ENCODE measurements around the gene IMPACT.

The IMPACT gene

GRCh38 chr18:24420551-24420950 is 5.9 kb upstream of the IMPACT start:
- Histone ChIP-seq H3K27me3 (replicated peaks; ENCODE audit: control insufficient read depth, insufficient read depth, low read length, poor library complexity, severe bottlenecking) (no peaks in the 10 kb centered on the region), H3K36me3 (ENCODE audit: control insufficient read depth, insufficient read depth, low read length) (no peaks in the 10 kb centered on the region), H3K4me1 (ENCODE audit: control insufficient read depth, insufficient read depth, low read length, poor library complexity, severe bottlenecking) (no peaks in the 10 kb centered on the region), H3K4me3 (ENCODE audit: insufficient read depth, low read depth, low read length, poor library complexity, severe bottlenecking) (no peak overlapping the region), H3K27ac (ENCODE audit: insufficient read depth, low read length, poor library complexity, severe bottlenecking) (no peak overlapping the region), H3K9me3 (ENCODE audit: control insufficient read depth, low read length) (no peaks in the 10 kb centered on the region)
- DNase-seq, result no peak

GRCh38 chr18:24421831-24422230 is 4.6 kb upstream of the IMPACT start:
- H3K27ac ChIP-seq (ENCODE audit: insufficient read depth, low read length, poor library complexity, severe bottlenecking), result no peak overlapping the region

GRCh38 chr18:24426073-24426397 is 435 bp upstream of the IMPACT start:
- H3K4me3 ChIP-seq (ENCODE audit: insufficient read depth, low read depth, low read length, poor library complexity, severe bottlenecking), result peak overlapping the region; percentile 80
- DNase-seq, result no peak
- no peaks in the 10 kb centered on the region for H3K9me3 ChIP-seq (ENCODE audit: control insufficient read depth, low read length)
- H3K36me3 ChIP-seq (ENCODE audit: control insufficient read depth, insufficient read depth, low read length), result no peaks in the 10 kb centered on the region
- H3K27ac ChIP-seq (ENCODE audit: insufficient read depth, low read length, poor library complexity, severe bottlenecking), result no peak overlapping the region
- no peaks in the 10 kb centered on the region for H3K27me3 ChIP-seq (replicated peaks; ENCODE audit: control insufficient read depth, insufficient read depth, low read length, poor library complexity, severe bottlenecking)
- no peaks in the 10 kb centered on the region for H3K4me1 ChIP-seq (ENCODE audit: control insufficient read depth, insufficient read depth, low read length, poor library complexity, severe bottlenecking)

More at GRCh38 chr18:24421831-24422230, 4.6 kb upstream of the IMPACT start:
- no peak overlapping the region for H3K4me3 ChIP-seq (ENCODE audit: insufficient read depth, low read depth, low read length, poor library complexity, severe bottlenecking)
- H3K9me3 ChIP-seq (ENCODE audit: control insufficient read depth, low read length), result no peaks in the 10 kb centered on the region
- H3K27me3 ChIP-seq (replicated peaks; ENCODE audit: control insufficient read depth, insufficient read depth, low read length, poor library complexity, severe bottlenecking), result no peaks in the 10 kb centered on the region
- H3K4me1 ChIP-seq (ENCODE audit: control insufficient read depth, insufficient read depth, low read length, poor library complexity, severe bottlenecking), result no peaks in the 10 kb centered on the region
- no peaks in the 10 kb centered on the region for H3K36me3 ChIP-seq (ENCODE audit: control insufficient read depth, insufficient read depth, low read length)
- no peak for DNase-seq

GRCh38 chr18:24427484-24427883 is 1.0 kb downstream of the IMPACT start:
- Histone ChIP-seq H3K4me1 (ENCODE audit: control insufficient read depth, insufficient read depth, low read length, poor library complexity, severe bottlenecking) (no peaks in the 10 kb centered on the region), H3K9me3 (ENCODE audit: control insufficient read depth, low read length) (no peaks in the 10 kb centered on the region), H3K27ac (ENCODE audit: insufficient read depth, low read length, poor library complexity, severe bottlenecking) (no peak overlapping the region), H3K27me3 (replicated peaks; ENCODE audit: control insufficient read depth, insufficient read depth, low read length, poor library complexity, severe bottlenecking) (no peaks in the 10 kb centered on the region), H3K36me3 (ENCODE audit: control insufficient read depth, insufficient read depth, low read length) (no peaks in the 10 kb centered on the region), H3K4me3 (ENCODE audit: insufficient read depth, low read depth, low read length, poor library complexity, severe bottlenecking) (no peak overlapping the region)
- no peak for DNase-seq

- Histone ChIP-seq H3K27ac (ENCODE audit: insufficient read depth, low read length, poor library complexity, severe bottlenecking) (no peak overlapping the region), H3K36me3 (ENCODE audit: control insufficient read depth, insufficient read depth, low read length) (no peaks in the 10 kb centered on the region), H3K4me1 (ENCODE audit: control insufficient read depth, insufficient read depth, low read length, poor library complexity, severe bottlenecking) (no peaks in the 10 kb centered on the region), H3K9me3 (ENCODE audit: control insufficient read depth, low read length) (no peaks in the 10 kb centered on the region), H3K27me3 (replicated peaks; ENCODE audit: control insufficient read depth, insufficient read depth, low read length, poor library complexity, severe bottlenecking) (no peaks in the 10 kb centered on the region), H3K4me3 (ENCODE audit: insufficient read depth, low read depth, low read length, poor library complexity, severe bottlenecking) (no peak overlapping the region)
- no peak for DNase-seq
Observed at GRCh38 chr18:24428709-24429108, 2.2 kb downstream of the IMPACT start.

- no peak overlapping the region for H3K4me3 ChIP-seq (ENCODE audit: insufficient read depth, low read depth, low read length, poor library complexity, severe bottlenecking)
- no peaks in the 10 kb centered on the region for H3K4me1 ChIP-seq (ENCODE audit: control insufficient read depth, insufficient read depth, low read length, poor library complexity, severe bottlenecking)
- DNase-seq, result no peak
- H3K27ac ChIP-seq (ENCODE audit: insufficient read depth, low read length, poor library complexity, severe bottlenecking), result no peak overlapping the region
- H3K9me3 ChIP-seq (ENCODE audit: control insufficient read depth, low read length), result no peaks in the 10 kb centered on the region
- no peaks in the 10 kb centered on the region for H3K27me3 ChIP-seq (replicated peaks; ENCODE audit: control insufficient read depth, insufficient read depth, low read length, poor library complexity, severe bottlenecking)
- no peaks in the 10 kb centered on the region for H3K36me3 ChIP-seq (ENCODE audit: control insufficient read depth, insufficient read depth, low read length)
Observed at GRCh38 chr18:24429188-24429587, 2.7 kb downstream of the IMPACT start.

GRCh38 chr18:24432618-24433017 is 6.1 kb downstream of the IMPACT start:
- no peaks in the 10 kb centered on the region for H3K4me1 ChIP-seq (ENCODE audit: control insufficient read depth, insufficient read depth, low read length, poor library complexity, severe bottlenecking)
- DNase-seq, result no peak
- no peak overlapping the region for H3K27ac ChIP-seq (ENCODE audit: insufficient read depth, low read length, poor library complexity, severe bottlenecking)
- no peaks in the 10 kb centered on the region for H3K9me3 ChIP-seq (ENCODE audit: control insufficient read depth, low read length)
- H3K4me3 ChIP-seq (ENCODE audit: insufficient read depth, low read depth, low read length, poor library complexity, severe bottlenecking), result no peak overlapping the region
- H3K36me3 ChIP-seq (ENCODE audit: control insufficient read depth, insufficient read depth, low read length), result no peaks in the 10 kb centered on the region
- H3K27me3 ChIP-seq (replicated peaks; ENCODE audit: control insufficient read depth, insufficient read depth, low read length, poor library complexity, severe bottlenecking), result no peaks in the 10 kb centered on the region

GRCh38 chr18:24436939-24437338 is 10.5 kb downstream of the IMPACT start:
- peaks cover 16% of the 10 kb centered on the region for H3K36me3 ChIP-seq (ENCODE audit: control insufficient read depth, insufficient read depth, low read length)
- no peaks in the 10 kb centered on the region for H3K9me3 ChIP-seq (ENCODE audit: control insufficient read depth, low read length)
- H3K27me3 ChIP-seq (replicated peaks; ENCODE audit: control insufficient read depth, insufficient read depth, low read length, poor library complexity, severe bottlenecking), result no peaks in the 10 kb centered on the region
- H3K27ac ChIP-seq (ENCODE audit: insufficient read depth, low read length, poor library complexity, severe bottlenecking), result no peak overlapping the region
- H3K4me3 ChIP-seq (ENCODE audit: insufficient read depth, low read depth, low read length, poor library complexity, severe bottlenecking), result no peak overlapping the region
- DNase-seq, result no peak
- H3K4me1 ChIP-seq (ENCODE audit: control insufficient read depth, insufficient read depth, low read length, poor library complexity, severe bottlenecking), result no peaks in the 10 kb centered on the region

- Histone ChIP-seq H3K27ac (ENCODE audit: insufficient read depth, low read length, poor library complexity, severe bottlenecking) (no peak overlapping the region), H3K4me3 (ENCODE audit: insufficient read depth, low read depth, low read length, poor library complexity, severe bottlenecking) (no peak overlapping the region), H3K27me3 (replicated peaks; ENCODE audit: control insufficient read depth, insufficient read depth, low read length, poor library complexity, severe bottlenecking) (no peaks in the 10 kb centered on the region), H3K9me3 (ENCODE audit: control insufficient read depth, low read length) (no peaks in the 10 kb centered on the region), H3K36me3 (ENCODE audit: control insufficient read depth, insufficient read depth, low read length) (peaks cover 28% of the 10 kb centered on the region), H3K4me1 (ENCODE audit: control insufficient read depth, insufficient read depth, low read length, poor library complexity, severe bottlenecking) (no peaks in the 10 kb centered on the region)
- DNase-seq, result no peak
Observed at GRCh38 chr18:24443870-24444269, 17.4 kb downstream of the IMPACT start.

- no peaks in the 10 kb centered on the region for H3K4me1 ChIP-seq (ENCODE audit: control insufficient read depth, insufficient read depth, low read length, poor library complexity, severe bottlenecking)
- H3K27ac ChIP-seq (ENCODE audit: insufficient read depth, low read length, poor library complexity, severe bottlenecking), result no peak overlapping the region
- no peaks in the 10 kb centered on the region for H3K27me3 ChIP-seq (replicated peaks; ENCODE audit: control insufficient read depth, insufficient read depth, low read length, poor library complexity, severe bottlenecking)
- H3K9me3 ChIP-seq (ENCODE audit: control insufficient read depth, low read length), result no peaks in the 10 kb centered on the region
- H3K36me3 ChIP-seq (ENCODE audit: control insufficient read depth, insufficient read depth, low read length), result peaks cover 23% of the 10 kb centered on the region
- no peak for DNase-seq
- no peak overlapping the region for H3K4me3 ChIP-seq (ENCODE audit: insufficient read depth, low read depth, low read length, poor library complexity, severe bottlenecking)
Observed at GRCh38 chr18:24446453-24446852, 20.0 kb downstream of the IMPACT start.

All from effector memory CD4-positive, alpha-beta T cell (primary cell).